OCI-LY3 (cell line): Measurements from ENCODE around the gene SPDEF.

ENCODE experiments used
- H2AFZ ChIP-seq: fragments of 200-600, 300-600 bp; shearing (Covaris generic); 2 replicates; pipeline ENCODE4 v1.6.0; 2014; ENCODE audit warnings: antibody characterized with exemption, low read depth, low read length
- H3K27ac ChIP-seq: fragments of 200-600, 300-600 bp; sonication (generic); 2 replicates; pipeline ENCODE4 v1.5.1; 2014; ENCODE audit warnings: mild to moderate bottlenecking, low read length, moderate library complexity, mixed read lengths
- H3K27me3 ChIP-seq: fragments of 200-600, 300-600 bp; sonication (generic); 2 replicates; pipeline ENCODE4 v1.6.1; 2014; ENCODE audit warnings: low read depth, low read length, mixed read lengths
- H3K36me3 ChIP-seq: fragments of 200-600, 300-600 bp; sonication (generic); replicated peaks from 2 replicates; pipeline ENCODE3; 2014; ENCODE audit warnings: low read depth, low read length, mixed read lengths
- H3K4me1 ChIP-seq: fragments of 300-600, 200-600 bp; sonication (generic); 2 replicates; pipeline ENCODE4 v1.6.1; 2014; ENCODE audit warnings: low read length, mixed read lengths
- H3K4me2 ChIP-seq: fragments of 200-600, 300-600 bp; sonication (generic); 2 replicates; pipeline ENCODE4 v1.6.1; 2014; ENCODE audit warnings: low read length, mixed read lengths
- H3K4me3 ChIP-seq: fragments of 300-600, 200-600 bp; sonication (generic); 2 replicates; pipeline ENCODE4 v1.5.1; 2014; ENCODE audit warnings: antibody characterized with exemption, mild to moderate bottlenecking, low read length, moderate library complexity
- H3K79me2 ChIP-seq: fragments of 300-600, 200-600 bp; shearing (Covaris generic); 2 replicates; pipeline ENCODE4 v1.6.1; 2014; ENCODE audit warnings: mild to moderate bottlenecking, low read length, mixed read lengths
- H3K9ac ChIP-seq: fragments of 300-600, 200-600 bp; shearing (Covaris generic); 2 replicates; pipeline ENCODE4 v1.6.0; 2014; ENCODE audit warnings: mild to moderate bottlenecking, low read length, moderate library complexity
- H3K9me3 ChIP-seq: fragments of 200-600, 300-600 bp; shearing (Covaris generic); 2 replicates; pipeline ENCODE4 v1.6.1; 2014; ENCODE audit warnings: low read length, mixed read lengths; ENCODE audit not compliant: insufficient read depth
- H4K20me1 ChIP-seq: fragments of 200-600, 300-600 bp; sonication (generic); 2 replicates; pipeline ENCODE4 v1.6.1; 2016; ENCODE audit warnings: low read length, mixed read lengths; ENCODE audit not compliant: insufficient read depth
- EZH2phosphoT487 ChIP-seq: fragments of 200-600 bp; shearing (Covaris generic); IDR thresholded peaks from 2 replicates; pipeline ENCODE4 v1.6.1; 2018; ENCODE audit warnings: antibody characterized with exemption, mixed run types, low read depth
- TF ChIP-seq, protein P1 (sequence below): fragments of 200-600, 300-600 bp; sonication (generic); IDR thresholded peaks from 2 replicates; pipeline ENCODE4 v1.5.1; 2014; ENCODE audit warnings: antibody characterized with exemption, low read length, low read depth

SPDEF gene

DNA sequence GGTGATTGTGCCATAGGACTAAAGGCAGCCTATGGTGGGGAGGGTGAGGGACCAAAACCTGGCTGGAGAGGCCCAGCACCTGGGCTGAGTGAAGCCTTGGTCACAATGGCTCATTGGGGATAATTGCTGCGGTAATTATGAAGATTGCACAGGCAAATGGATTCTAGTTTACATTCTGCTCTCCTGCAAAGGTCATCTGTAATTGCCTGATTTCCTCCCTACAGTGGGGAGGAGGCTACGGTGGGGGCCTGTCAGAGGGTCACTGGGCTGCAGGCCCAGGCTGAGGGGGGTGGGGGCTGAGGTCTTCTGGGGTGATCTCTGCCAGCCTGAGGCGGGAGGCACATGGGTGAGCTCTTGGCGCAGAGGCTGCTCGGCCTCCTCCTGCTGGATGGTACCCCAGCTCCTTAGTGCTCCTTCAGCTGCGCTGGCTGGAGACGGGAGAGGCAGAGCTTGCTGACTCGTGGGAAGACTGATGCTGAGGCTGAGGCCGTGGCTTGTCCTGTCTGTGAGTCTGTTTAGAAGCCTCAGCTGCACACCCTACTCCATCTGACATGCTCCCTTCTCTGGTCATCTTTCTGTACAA lies 59.9 kb downstream of the SPDEF start:
- Histone ChIP-seq H3K27me3 (no peaks in the 10 kb centered on the region), H3K79me2 (no peaks in the 10 kb centered on the region), H3K27ac (no peak overlapping the region), H3K9me3 (no peaks in the 10 kb centered on the region), H2AFZ (no peak overlapping the region), H4K20me1 (no peaks in the 10 kb centered on the region), H3K4me2 (no peak overlapping the region), H3K4me1 (no peaks in the 10 kb centered on the region), H3K4me3 (no peak overlapping the region), H3K9ac (no peak overlapping the region), H3K36me3 (no peaks in the 10 kb centered on the region)
- TF ChIP-seq, protein P1, sequence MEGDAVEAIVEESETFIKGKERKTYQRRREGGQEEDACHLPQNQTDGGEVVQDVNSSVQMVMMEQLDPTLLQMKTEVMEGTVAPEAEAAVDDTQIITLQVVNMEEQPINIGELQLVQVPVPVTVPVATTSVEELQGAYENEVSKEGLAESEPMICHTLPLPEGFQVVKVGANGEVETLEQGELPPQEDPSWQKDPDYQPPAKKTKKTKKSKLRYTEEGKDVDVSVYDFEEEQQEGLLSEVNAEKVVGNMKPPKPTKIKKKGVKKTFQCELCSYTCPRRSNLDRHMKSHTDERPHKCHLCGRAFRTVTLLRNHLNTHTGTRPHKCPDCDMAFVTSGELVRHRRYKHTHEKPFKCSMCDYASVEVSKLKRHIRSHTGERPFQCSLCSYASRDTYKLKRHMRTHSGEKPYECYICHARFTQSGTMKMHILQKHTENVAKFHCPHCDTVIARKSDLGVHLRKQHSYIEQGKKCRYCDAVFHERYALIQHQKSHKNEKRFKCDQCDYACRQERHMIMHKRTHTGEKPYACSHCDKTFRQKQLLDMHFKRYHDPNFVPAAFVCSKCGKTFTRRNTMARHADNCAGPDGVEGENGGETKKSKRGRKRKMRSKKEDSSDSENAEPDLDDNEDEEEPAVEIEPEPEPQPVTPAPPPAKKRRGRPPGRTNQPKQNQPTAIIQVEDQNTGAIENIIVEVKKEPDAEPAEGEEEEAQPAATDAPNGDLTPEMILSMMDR, result no peak
- TF ChIP-seq EZH2phosphoT487, result no peak

DNA sequence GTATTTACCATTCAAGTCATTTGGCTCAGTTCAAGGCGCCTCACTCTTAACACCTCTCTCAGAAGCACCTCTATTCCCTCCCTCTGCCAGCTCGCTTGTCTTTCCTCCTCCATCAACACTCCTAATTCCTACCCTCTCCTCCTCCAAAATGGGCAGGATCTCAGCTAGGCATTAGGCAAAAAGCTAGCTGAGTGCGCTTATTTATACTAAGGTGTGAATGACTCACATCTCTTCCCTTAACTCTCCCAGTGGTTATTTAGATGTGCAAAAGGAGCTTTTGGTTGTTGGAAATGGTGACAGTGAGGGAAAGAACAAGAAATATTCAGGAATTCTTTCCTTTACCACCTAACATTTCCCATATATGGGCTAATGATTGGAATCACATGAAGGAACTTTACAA lies 61.2 kb downstream of the SPDEF start:
- Histone ChIP-seq H3K27me3 (no peaks in the 10 kb centered on the region), H3K79me2 (no peaks in the 10 kb centered on the region), H3K36me3 (no peaks in the 10 kb centered on the region), H3K27ac (no peak overlapping the region), H3K4me1 (no peaks in the 10 kb centered on the region), H2AFZ (no peak overlapping the region), H3K4me3 (no peak overlapping the region), H3K9me3 (no peaks in the 10 kb centered on the region), H3K4me2 (no peak overlapping the region), H4K20me1 (no peaks in the 10 kb centered on the region), H3K9ac (no peak overlapping the region)
- TF ChIP-seq EZH2phosphoT487, result no peak

DNA sequence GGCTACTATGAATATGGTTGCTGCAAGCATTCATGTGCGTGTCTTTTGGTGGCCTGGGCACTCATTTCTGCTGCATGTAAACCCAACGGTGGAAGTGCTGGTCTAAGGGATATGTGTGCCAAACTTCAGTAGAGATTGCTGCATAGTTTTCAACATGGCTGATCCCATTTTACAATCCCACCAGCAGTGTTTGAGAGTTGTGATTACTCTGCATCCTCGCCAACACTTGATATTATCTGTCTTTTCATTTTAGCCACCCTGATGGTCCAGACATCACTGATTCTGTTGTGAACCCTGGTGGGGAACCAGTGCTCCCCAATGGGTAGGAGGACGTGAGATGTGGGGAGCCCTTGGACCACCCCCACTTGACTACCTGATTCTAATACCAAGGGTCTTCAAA lies 62.8 kb downstream of the SPDEF start:
- Histone ChIP-seq H3K27me3 (no peaks in the 10 kb centered on the region), H2AFZ (no peak overlapping the region), H3K4me1 (no peaks in the 10 kb centered on the region), H4K20me1 (no peaks in the 10 kb centered on the region), H3K79me2 (no peaks in the 10 kb centered on the region), H3K4me3 (no peak overlapping the region), H3K4me2 (no peak overlapping the region), H3K9ac (no peak overlapping the region), H3K27ac (no peak overlapping the region), H3K36me3 (no peaks in the 10 kb centered on the region), H3K9me3 (no peaks in the 10 kb centered on the region)
- TF ChIP-seq, protein P1, result no peak
- no peak for TF ChIP-seq EZH2phosphoT487

DNA sequence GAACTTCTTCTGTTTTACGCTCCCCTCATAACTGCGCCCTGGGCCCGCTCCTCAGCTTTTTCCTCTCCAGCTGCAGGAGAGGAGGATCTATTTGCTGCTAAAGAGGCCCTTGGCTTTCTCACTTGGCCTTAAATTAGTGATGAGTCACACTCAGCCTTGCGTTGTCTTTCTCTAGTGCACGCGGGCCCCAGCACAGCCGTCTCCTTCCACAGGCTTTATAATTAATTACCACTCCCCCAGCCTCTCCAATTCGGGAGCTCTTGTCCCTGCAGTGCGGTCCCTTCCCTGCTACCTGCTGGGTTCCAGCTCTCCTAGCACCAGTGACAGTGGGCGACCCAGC lies 65.1 kb downstream of the SPDEF start:
- Histone ChIP-seq H3K9ac (no peak overlapping the region), H3K27ac (no peak overlapping the region), H4K20me1 (no peaks in the 10 kb centered on the region), H3K36me3 (no peaks in the 10 kb centered on the region), H3K9me3 (no peaks in the 10 kb centered on the region), H3K4me1 (no peaks in the 10 kb centered on the region), H3K27me3 (no peaks in the 10 kb centered on the region), H3K79me2 (no peaks in the 10 kb centered on the region), H3K4me3 (no peak overlapping the region), H3K4me2 (no peak overlapping the region), H2AFZ (no peak overlapping the region)
- TF ChIP-seq, protein P1, result no peak
- no peak for TF ChIP-seq EZH2phosphoT487
